CD14-positive monocyte (primary cell): ENCODE measurements around the gene ATP5PO. TPM values are rescaled to one million over a fixed set of nuclear protein-coding genes. Genes with fewer than 3 reads are reported as not detected.

Source experiments
- DNase-seq, 3 donors: peaks; one replicate each; pipeline ENCODE4 v3.0.0-alpha.2; 2011 to 2022
- H2AFZ ChIP-seq: 2 replicates; pipeline ENCODE4 v1.6.0; 2012; ENCODE audit warnings: mild to moderate bottlenecking, low read depth, low read length, inconsistent platforms; ENCODE audit not compliant: insufficient read depth, poor library complexity, severe bottlenecking
- H3K27ac ChIP-seq, 2 donors: 1 replicate in 1 of 2; 2 replicates in 1 of 2; pipeline ENCODE4 v1.5.1; 2012 to 2013; ENCODE audit warnings: low read length in 2 of 2, control low read depth in 1 of 2, inconsistent platforms in 1 of 2, low read depth in 1 of 2, mild to moderate bottlenecking in 1 of 2
- H3K27me3 ChIP-seq, 2 donors: one replicate each; pipeline versions ENCODE4 v1.6.0 to v1.6.1; 2011 to 2013; ENCODE audit warnings: low read length in 2 of 2; ENCODE audit not compliant: control insufficient read depth in 2 of 2, insufficient read depth in 2 of 2
- H3K36me3 ChIP-seq, 2 donors: replicated peaks in 1 of 2; 1 replicate in 1 of 2; 2 replicates in 1 of 2; pipeline versions ENCODE4 v1.5.1 to v1.6.1; 2012 to 2013; ENCODE audit warnings: low read length in 2 of 2, control low read depth in 1 of 2, inconsistent platforms in 1 of 2, mild to moderate bottlenecking in 1 of 2; ENCODE audit not compliant: insufficient read depth in 2 of 2, control insufficient read depth in 1 of 2
- H3K4me1 ChIP-seq, 2 donors: 1 replicate in 1 of 2; 2 replicates in 1 of 2; pipeline versions ENCODE4 v1.5.1 to v1.6.1; 2012 to 2013; ENCODE audit warnings: low read length in 2 of 2, control low read depth in 1 of 2, inconsistent platforms in 1 of 2, mild to moderate bottlenecking in 1 of 2, moderate library complexity in 1 of 2; ENCODE audit not compliant: insufficient read depth in 2 of 2, control insufficient read depth in 1 of 2
- H3K4me2 ChIP-seq: replicated peaks from 2 replicates; pipeline ENCODE3; 2012; ENCODE audit warnings: low read length, moderate library complexity, mild to moderate bottlenecking; ENCODE audit not compliant: poor library complexity, severe bottlenecking; ENCODE audit errors: extremely low read depth
- H3K4me3 ChIP-seq, 3 experiments: fragments of 200-600 bp in 1 of 3; sonication (generic) in 1 of 3; replicated peaks in 1 of 3; 1 replicate in 2 of 3; 2 replicates in 1 of 3; pipeline ENCODE4 v1.5.1; 2011 to 2013; ENCODE audit warnings: low read length in 3 of 3, mild to moderate bottlenecking in 3 of 3, control low read depth in 2 of 3, low read depth in 2 of 3, inconsistent platforms in 1 of 3, moderate library complexity in 1 of 3
- H3K79me2 ChIP-seq: 2 replicates; pipeline ENCODE4 v1.6.0; 2012; ENCODE audit warnings: mild to moderate bottlenecking, control low read depth, inconsistent platforms, low read length, moderate library complexity; ENCODE audit not compliant: insufficient read depth
- H3K9ac ChIP-seq: 2 replicates; pipeline ENCODE4 v1.6.0; 2017; ENCODE audit warnings: low read length, mild to moderate bottlenecking; ENCODE audit not compliant: insufficient read depth, poor library complexity, severe bottlenecking
- H3K9me3 ChIP-seq, 2 donors: replicated peaks in 1 of 2; 1 replicate in 1 of 2; 2 replicates in 1 of 2; pipeline versions ENCODE4 v1.5.1 to v1.6.1; 2012 to 2013; ENCODE audit warnings: low read length in 2 of 2, control low read depth in 1 of 2; ENCODE audit not compliant: control insufficient read depth in 1 of 2, insufficient read depth in 1 of 2
- H4K20me1 ChIP-seq: 2 replicates; pipeline ENCODE4 v1.6.0; 2012; ENCODE audit warnings: mild to moderate bottlenecking, low read length, control low read depth, moderate library complexity; ENCODE audit not compliant: insufficient read depth
- H3K27ac Mint-ChIP-seq, 7 donors: one replicate each; pipeline ENCODE4 v1.8.0; 2020; ENCODE audit warnings: mild to moderate bottlenecking in 7 of 7, mixed read lengths in 7 of 7, moderate library complexity in 6 of 7, inconsistent platforms in 2 of 7
- H3K27me3 Mint-ChIP-seq, 3 donors: one replicate each; pipeline ENCODE4 v1.8.0; 2021 to 2022; ENCODE audit warnings: low read depth in 3 of 3, mild to moderate bottlenecking in 3 of 3, mixed read lengths in 3 of 3, moderate library complexity in 3 of 3, inconsistent platforms in 1 of 3
- H3K36me3 Mint-ChIP-seq, 2 donors: one replicate each; pipeline ENCODE4 v1.8.0; 2020; ENCODE audit warnings: mixed read lengths in 2 of 2, inconsistent platforms in 1 of 2, mild to moderate bottlenecking in 1 of 2
- H3K4me1 Mint-ChIP-seq: one replicate; pipeline ENCODE4 v1.8.0; 2020; ENCODE audit warnings: mild to moderate bottlenecking, mixed read lengths
- H3K4me3 Mint-ChIP-seq, 2 donors: one replicate each; pipeline ENCODE4 v1.8.0; 2020; ENCODE audit warnings: mild to moderate bottlenecking in 2 of 2, mixed read lengths in 2 of 2, moderate library complexity in 1 of 2
- H3K9me3 Mint-ChIP-seq, 7 donors: one replicate each; pipeline ENCODE4 v1.8.0; 2020 to 2022; ENCODE audit warnings: mixed read lengths in 7 of 7, mild to moderate bottlenecking in 6 of 7, moderate library complexity in 6 of 7, inconsistent platforms in 2 of 7
- CTCF ChIP-seq: fragments of 200-600 bp; IDR thresholded peaks from one replicate; pipeline ENCODE4 v1.8.0; 2022; ENCODE audit warnings: antibody characterized with exemption, mild to moderate bottlenecking
- WGBS: methylation state at CpG from one replicate; pipeline ENCODE4 v1.1.5; 2013; ENCODE audit warnings: missing lambda C conversion rate; ENCODE audit not compliant: insufficient coverage; 5-methylcytosine and 5-hydroxymethylcytosine counted together
- intact Hi-C, 2 donors: fragments of 100-400 bp; cut with micrococcal nuclease; formaldehyde crosslinking; loops; one replicate each; pipeline versions ENCODE4 v1.15.0 to v1.15.1; 2023
- polyA plus RNA-seq, 3 donors: library from polyadenylated mRNA; depleted of rRNA in 1 of 3; unstranded in 2 of 3; stranded (reverse) in 1 of 3; fragments of 300-500 nt in 2 of 3; fragments of >200 nt in 1 of 3; fragmentation: Illumina TruSeq in 2 of 3; gene quantifications; 1 replicate in 2 of 3; 2 replicates in 1 of 3; pipeline ENCODE4 v1.2.3, GENCODE V29; 2012 to 2021

ATP5PO gene
- polyA plus RNA-seq, 3 donors, result 153 to 397 (median 393) TPM

DNA sequence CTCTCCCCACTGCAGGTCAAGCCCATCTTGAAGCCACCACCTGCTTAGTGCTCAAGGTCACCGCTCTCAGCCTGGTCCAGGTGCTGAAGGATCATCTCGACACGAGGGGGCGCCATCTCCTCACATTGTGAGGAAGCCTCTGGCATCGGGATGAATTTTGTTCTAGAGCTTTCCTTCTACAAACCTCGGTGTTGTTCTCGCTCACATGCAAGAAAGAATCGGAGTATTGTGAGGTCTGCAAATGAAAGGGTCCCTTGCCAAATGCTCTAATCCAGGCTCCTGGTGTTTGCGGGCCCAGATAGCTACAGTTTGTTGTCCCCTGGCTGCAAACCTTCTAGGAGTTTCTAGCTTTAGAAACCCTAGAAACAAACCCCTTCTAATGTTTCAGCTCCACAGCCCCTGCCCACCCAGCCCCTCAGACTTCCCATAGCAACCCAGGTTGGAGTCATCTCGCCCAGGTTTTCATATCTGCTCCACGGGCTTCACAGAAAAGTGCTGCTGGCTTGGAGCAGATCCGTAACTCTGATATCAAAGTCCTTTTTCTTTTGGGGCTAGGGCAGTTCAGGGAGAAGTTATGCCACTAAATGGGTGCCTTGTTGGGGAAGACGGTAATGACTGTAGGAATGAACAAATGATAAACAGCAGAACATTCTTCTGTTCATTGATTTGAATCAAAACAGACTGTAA is 8.6 kb upstream of the ATP5PO start:
- Mint-ChIP-seq H3K27ac (peak overlapping the region in 1 of 7 donors; percentile 13), H3K36me3 (no peaks in the 10 kb centered on the region), H3K4me3 (no peak overlapping the region), H3K4me1 (peaks cover 4% of the 10 kb centered on the region), H3K27me3 (peaks cover 0 to 2% (median 2%) of the 10 kb centered on the region in 3 donors), H3K9me3 (no peaks in the 10 kb centered on the region)
- H4K20me1 ChIP-seq, result no peaks in the 10 kb centered on the region
- WGBS, result 57% methylated on average over 6 of the region's 13 CpGs
- no peak overlapping the region for H3K27ac ChIP-seq
- peak; percentile 66 to 79 (median 76) for DNase-seq
- H3K27me3 ChIP-seq, result no peaks in the 10 kb centered on the region
- H3K4me1 ChIP-seq, result peaks cover 0 to 4% of the 10 kb centered on the region in 2 donors
- H3K79me2 ChIP-seq, result no peaks in the 10 kb centered on the region
- no peak overlapping the region for H3K4me3 ChIP-seq
- intact Hi-C loops, result loop anchor here (5.0 kb wide), 3 partner anchors 148 to 318 kb away; partner anchors contain the start of genes MRPS6 (in 2 of the 2) and SLC5A3 (in 2 of the 2)
- H2AFZ ChIP-seq, result peak overlapping the region; percentile 45
- H3K9ac ChIP-seq, result no peak overlapping the region
- no peaks in the 10 kb centered on the region for H3K36me3 ChIP-seq
- TF ChIP-seq CTCF, result peak; percentile 83
- no peak overlapping the region for H3K4me2 ChIP-seq
- no peaks in the 10 kb centered on the region for H3K9me3 ChIP-seq

DNA sequence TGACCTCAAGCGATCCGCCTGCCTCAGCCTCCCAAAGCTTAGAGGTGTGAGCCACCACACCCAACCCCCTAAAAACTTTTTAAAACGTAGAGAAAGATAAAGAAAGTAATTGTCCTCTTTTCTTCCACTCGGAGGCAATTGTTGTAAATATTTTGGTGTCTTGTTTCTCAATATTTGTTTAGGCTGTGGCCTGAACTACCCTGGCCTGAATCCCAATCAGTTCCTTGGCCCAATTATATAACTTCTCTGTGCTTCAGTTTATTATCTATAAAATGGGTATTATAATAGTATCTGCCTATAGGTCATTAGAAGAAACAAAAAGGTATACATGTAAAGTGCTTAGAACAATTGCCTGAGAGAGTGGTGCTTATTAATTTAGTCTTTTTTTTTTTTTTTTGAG is 1.8 kb upstream of the ATP5PO start:
- Histone ChIP-seq H3K4me1 (peaks cover 12 to 19% of the 10 kb centered on the region in 2 donors), H2AFZ (no peak overlapping the region), H3K4me2 (no peak overlapping the region), H3K36me3 (peaks cover 10 to 14% of the 10 kb centered on the region in 2 donors), H3K9me3 (no peaks in the 10 kb centered on the region), H3K9ac (no peak overlapping the region), H3K27me3 (no peaks in the 10 kb centered on the region), H4K20me1 (no peaks in the 10 kb centered on the region), H3K27ac (no peak overlapping the region), H3K4me3 (no peak overlapping the region), H3K79me2 (peaks cover 33% of the 10 kb centered on the region)
- peaks cover 13 to 14% of the 10 kb centered on the region in 2 donors for H3K36me3 Mint-ChIP-seq
- no peak overlapping the region for H3K4me3 Mint-ChIP-seq
- H3K27ac Mint-ChIP-seq, result no peak overlapping the region
- DNase-seq, result no peak
- peaks cover 16% of the 10 kb centered on the region for H3K4me1 Mint-ChIP-seq
- intact Hi-C loops, result loop anchor here (5.0 to 10.0 kb wide), 3 partner anchors 287 to 700 kb away; partner anchors contain the start of gene RCAN1 (in 2 of the 2)
- H3K27me3 Mint-ChIP-seq, result peaks cover 0 to 4% (median 4%) of the 10 kb centered on the region in 3 donors
- peaks cover 0 to 3% (median 0%) of the 10 kb centered on the region in 7 donors for H3K9me3 Mint-ChIP-seq
- WGBS, result no CpG with 5 or more reads among the region's 4 CpGs
- no peak for TF ChIP-seq CTCF
